Measurements from ENCODE around the gene ULK2.
"Not testable (repeated sequence)": the region's sequence is repeated elsewhere in the genome, so short reads cannot be mapped to it uniquely, and the experiment has no call there.

Gene ULK2

DNA sequence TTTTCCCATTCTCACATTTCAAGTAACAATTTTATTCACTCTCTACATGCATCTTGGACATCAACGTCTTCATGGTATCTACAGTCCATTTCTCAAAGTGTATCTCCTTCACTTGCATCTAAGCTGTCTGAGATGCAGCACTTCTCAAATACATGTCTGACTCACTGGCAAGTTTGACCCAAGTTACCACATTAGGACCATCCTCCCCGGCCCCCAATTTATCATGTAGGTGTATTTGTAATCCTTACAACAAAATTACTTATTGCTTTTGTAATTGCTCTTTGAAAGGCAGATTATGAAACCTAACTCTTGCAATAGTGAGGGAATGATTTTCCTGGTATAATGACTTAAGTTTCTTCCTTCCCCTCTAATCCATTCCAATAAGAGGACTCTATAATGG lies 28.9 kb upstream of the ULK2 start:
- no peak for DNase-seq (ENCODE audit: low read depth, low spot score)
- H3K9me3 ChIP-seq (ENCODE audit: control insufficient read depth, insufficient read depth, low read length), result no peaks in the 10 kb centered on the region
- no peaks in the 10 kb centered on the region for H3K36me3 ChIP-seq (ENCODE audit: control insufficient read depth, insufficient read depth, low read length)
- no CpG with 5 or more reads among the region's 2 CpGs for WGBS (ENCODE audit: insufficient coverage, insufficient read length)
- H3K27me3 ChIP-seq (ENCODE audit: control insufficient read depth, insufficient read depth, low read length), result no peaks in the 10 kb centered on the region
- H3K4me1 ChIP-seq (ENCODE audit: control insufficient read depth, insufficient read depth, low read length), result no peaks in the 10 kb centered on the region
- H3K4me3 ChIP-seq (ENCODE audit: low read length), result no peak overlapping the region
- no peak overlapping the region for H3K27ac ChIP-seq (ENCODE audit: low read length)

DNA sequence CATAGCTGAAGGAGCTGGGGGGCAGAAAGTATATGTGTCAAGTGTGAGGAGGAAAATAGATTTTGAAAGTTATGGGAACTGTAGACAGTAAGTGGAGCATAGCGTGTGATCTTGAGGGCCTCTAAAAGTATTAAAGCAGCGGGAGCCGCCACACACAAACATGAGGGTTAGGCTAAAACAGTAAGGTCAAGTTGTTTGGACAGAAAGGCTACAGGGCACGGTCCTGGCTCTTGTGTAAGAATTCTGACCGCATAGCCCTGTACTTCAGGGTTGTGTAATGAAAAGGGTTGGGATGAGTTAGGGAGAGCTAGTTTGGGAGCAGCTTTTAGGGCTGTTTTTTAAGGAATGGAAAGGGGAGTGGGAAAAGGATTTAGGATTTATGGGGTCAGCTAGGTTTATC lies 22.8 kb upstream of the ULK2 start:
- no CpG with 5 or more reads among the region's 5 CpGs for WGBS (ENCODE audit: insufficient coverage, insufficient read length)
- not testable (repeated sequence) for H3K9me3 ChIP-seq (ENCODE audit: control insufficient read depth, insufficient read depth, low read length); H3K27ac ChIP-seq (ENCODE audit: low read length); H3K27me3 ChIP-seq (ENCODE audit: control insufficient read depth, insufficient read depth, low read length); H3K4me3 ChIP-seq (ENCODE audit: low read length); DNase-seq (ENCODE audit: low read depth, low spot score); H3K4me1 ChIP-seq (ENCODE audit: control insufficient read depth, insufficient read depth, low read length); H3K36me3 ChIP-seq (ENCODE audit: control insufficient read depth, insufficient read depth, low read length)

DNA sequence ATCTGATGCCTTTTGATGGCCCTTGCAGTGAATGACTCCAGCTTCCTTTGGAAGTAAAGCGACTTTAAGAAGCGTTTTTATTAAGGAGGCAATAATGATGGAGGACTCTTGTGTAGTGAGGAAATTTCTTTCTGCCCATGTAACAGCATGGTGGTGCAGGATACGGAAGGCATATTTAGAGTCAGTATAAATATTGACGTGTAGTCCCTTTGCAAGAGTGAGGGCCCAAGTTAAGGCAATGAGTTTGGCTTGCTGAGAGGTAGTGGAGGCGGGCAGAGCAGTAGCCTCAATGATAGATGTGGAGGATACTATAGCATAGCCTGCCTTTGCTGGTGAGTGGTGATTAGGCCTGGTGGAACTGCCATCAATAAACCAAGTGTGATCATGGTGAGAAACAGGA lies 22.3 kb upstream of the ULK2 start:
- H3K36me3 ChIP-seq (ENCODE audit: control insufficient read depth, insufficient read depth, low read length); H3K27ac ChIP-seq (ENCODE audit: low read length); H3K9me3 ChIP-seq (ENCODE audit: control insufficient read depth, insufficient read depth, low read length); H3K27me3 ChIP-seq (ENCODE audit: control insufficient read depth, insufficient read depth, low read length); H3K4me3 ChIP-seq (ENCODE audit: low read length); DNase-seq (ENCODE audit: low read depth, low spot score); H3K4me1 ChIP-seq (ENCODE audit: control insufficient read depth, insufficient read depth, low read length): not testable (repeated sequence)
- no CpG with 5 or more reads among the region's 5 CpGs for WGBS (ENCODE audit: insufficient coverage, insufficient read length)

DNA sequence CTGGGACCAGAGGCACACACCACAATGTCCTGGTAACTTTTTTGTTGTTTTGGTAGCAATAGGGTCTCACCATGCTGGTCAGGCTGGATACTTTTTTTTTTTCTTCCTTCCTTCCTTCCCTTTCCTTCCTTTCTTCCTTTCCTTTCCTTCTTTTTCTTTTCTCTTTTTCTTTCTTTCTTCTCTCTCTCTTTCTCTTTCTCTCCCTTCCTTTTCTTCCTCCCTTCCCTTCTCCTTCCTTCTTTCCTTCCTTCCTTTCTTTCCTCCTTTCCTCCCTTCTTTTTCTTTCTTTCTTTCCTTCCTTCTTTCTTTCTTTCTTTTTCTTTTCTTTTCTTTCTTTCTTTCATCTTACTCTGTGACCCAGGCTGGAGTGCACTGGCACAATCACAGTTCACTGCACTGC lies 18.4 kb upstream of the ULK2 start:
- H3K27ac ChIP-seq (ENCODE audit: low read length), result no peak overlapping the region
- no peaks in the 10 kb centered on the region for H3K27me3 ChIP-seq (ENCODE audit: control insufficient read depth, insufficient read depth, low read length)
- no peak for DNase-seq (ENCODE audit: low read depth, low spot score)
- H3K36me3 ChIP-seq (ENCODE audit: control insufficient read depth, insufficient read depth, low read length), result no peaks in the 10 kb centered on the region
- no peak overlapping the region for H3K4me3 ChIP-seq (ENCODE audit: low read length)
- H3K4me1 ChIP-seq (ENCODE audit: control insufficient read depth, insufficient read depth, low read length), result no peaks in the 10 kb centered on the region
- no peaks in the 10 kb centered on the region for H3K9me3 ChIP-seq (ENCODE audit: control insufficient read depth, insufficient read depth, low read length)

DNA sequence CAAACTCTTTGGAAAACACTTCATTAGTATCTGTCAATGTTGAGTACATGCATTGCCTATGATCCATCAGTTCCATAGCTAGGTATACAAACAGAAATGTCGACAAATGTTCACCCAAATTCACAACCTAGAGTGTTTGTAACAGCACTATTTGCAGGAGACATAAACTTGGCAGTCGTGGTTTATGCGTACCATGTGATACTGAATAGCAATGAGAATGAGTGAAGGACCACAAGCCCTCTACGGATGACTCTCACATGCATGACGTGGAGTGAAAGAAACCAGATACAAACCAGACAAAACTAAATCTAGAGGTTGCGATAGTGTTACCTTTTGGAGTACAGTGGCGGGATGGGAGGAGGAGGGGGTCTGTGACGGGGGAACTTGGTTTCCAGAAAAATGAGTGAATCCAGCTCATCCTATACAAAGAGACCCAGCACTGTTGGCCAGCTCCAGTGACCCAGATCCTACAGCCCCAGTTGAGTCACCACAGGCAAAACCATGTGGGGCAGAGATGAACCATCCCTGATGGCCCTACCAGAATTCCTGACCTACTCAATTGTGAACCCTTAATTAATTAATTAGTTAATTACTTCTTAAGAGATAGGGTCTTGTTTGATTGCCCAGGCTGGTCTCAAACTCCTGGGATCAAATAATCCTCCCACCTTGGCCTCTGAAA lies 15.9 kb upstream of the ULK2 start:
- Histone ChIP-seq H3K9me3 (ENCODE audit: control insufficient read depth, insufficient read depth, low read length) (no peaks in the 10 kb centered on the region), H3K4me3 (ENCODE audit: low read length) (no peak overlapping the region), H3K4me1 (ENCODE audit: control insufficient read depth, insufficient read depth, low read length) (no peaks in the 10 kb centered on the region), H3K27me3 (ENCODE audit: control insufficient read depth, insufficient read depth, low read length) (no peaks in the 10 kb centered on the region), H3K36me3 (ENCODE audit: control insufficient read depth, insufficient read depth, low read length) (no peaks in the 10 kb centered on the region), H3K27ac (ENCODE audit: low read length) (no peak overlapping the region)
- no CpG with 5 or more reads among the region's 8 CpGs for WGBS (ENCODE audit: insufficient coverage, insufficient read length)
- no peak for DNase-seq (ENCODE audit: low read depth, low spot score)

DNA sequence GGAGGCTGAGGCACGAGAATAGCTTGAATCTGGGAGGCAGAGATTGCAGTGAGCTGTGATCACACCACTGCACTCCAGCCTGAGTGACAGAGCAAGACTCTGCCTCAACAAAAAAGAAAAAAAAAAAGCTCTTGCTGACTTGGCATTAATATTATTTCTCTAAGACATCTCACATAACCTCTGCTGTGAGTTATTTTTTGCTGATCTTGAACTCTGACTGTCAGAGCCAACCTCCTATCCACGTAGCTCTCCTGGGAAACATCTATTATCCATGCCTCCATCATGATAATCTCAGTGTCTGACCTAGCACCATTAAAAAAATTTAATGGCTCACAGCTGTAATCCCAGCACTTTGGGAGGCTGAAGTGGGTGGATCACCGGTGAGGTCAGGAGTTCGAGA lies 12.7 kb upstream of the ULK2 start:
- H3K4me3 ChIP-seq (ENCODE audit: low read length), result no peak overlapping the region
- DNase-seq (ENCODE audit: low read depth, low spot score), result no peak
- H3K27me3 ChIP-seq (ENCODE audit: control insufficient read depth, insufficient read depth, low read length), result no peaks in the 10 kb centered on the region
- no peaks in the 10 kb centered on the region for H3K4me1 ChIP-seq (ENCODE audit: control insufficient read depth, insufficient read depth, low read length)
- H3K36me3 ChIP-seq (ENCODE audit: control insufficient read depth, insufficient read depth, low read length), result no peaks in the 10 kb centered on the region
- H3K9me3 ChIP-seq (ENCODE audit: control insufficient read depth, insufficient read depth, low read length), result no peaks in the 10 kb centered on the region
- no peak overlapping the region for H3K27ac ChIP-seq (ENCODE audit: low read length)
- no CpG with 5 or more reads among the region's 4 CpGs for WGBS (ENCODE audit: insufficient coverage, insufficient read length)

DNA sequence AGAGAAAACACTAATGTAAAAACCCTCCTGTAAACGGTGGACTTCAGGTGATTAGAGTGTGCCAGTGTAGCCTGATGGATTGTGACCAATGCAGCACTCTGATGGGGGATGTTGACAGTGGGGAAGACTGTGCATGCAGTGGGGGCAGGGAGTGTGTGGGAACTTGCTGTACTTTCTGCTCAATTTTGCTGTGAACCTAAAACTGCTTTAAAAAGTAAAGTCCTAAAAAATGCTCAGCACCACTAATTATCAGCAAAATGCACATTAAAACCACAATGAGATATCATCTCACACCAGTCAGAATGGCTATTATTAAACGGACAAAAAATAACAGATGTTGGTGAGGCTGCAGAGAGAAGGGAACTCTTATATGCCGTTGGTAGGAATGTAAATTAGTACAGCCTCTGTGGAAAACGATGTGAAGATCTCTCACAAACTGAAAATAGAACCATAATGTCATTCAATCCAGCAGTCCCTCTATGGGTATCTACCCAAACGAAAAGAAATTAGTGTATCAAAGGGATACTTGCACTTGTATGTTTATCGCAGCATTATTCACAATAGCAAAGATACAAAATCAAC lies 9.7 kb upstream of the ULK2 start:
- no peak for DNase-seq (ENCODE audit: low read depth, low spot score)
- H3K36me3 ChIP-seq (ENCODE audit: control insufficient read depth, insufficient read depth, low read length), result no peaks in the 10 kb centered on the region
- no CpG with 5 or more reads among the region's 6 CpGs for WGBS (ENCODE audit: insufficient coverage, insufficient read length)
- H3K9me3 ChIP-seq (ENCODE audit: control insufficient read depth, insufficient read depth, low read length), result no peaks in the 10 kb centered on the region
- H3K4me1 ChIP-seq (ENCODE audit: control insufficient read depth, insufficient read depth, low read length), result no peaks in the 10 kb centered on the region
- H3K27me3 ChIP-seq (ENCODE audit: control insufficient read depth, insufficient read depth, low read length), result no peaks in the 10 kb centered on the region
- H3K27ac ChIP-seq (ENCODE audit: low read length), result no peak overlapping the region
- H3K4me3 ChIP-seq (ENCODE audit: low read length), result no peak overlapping the region

DNA sequence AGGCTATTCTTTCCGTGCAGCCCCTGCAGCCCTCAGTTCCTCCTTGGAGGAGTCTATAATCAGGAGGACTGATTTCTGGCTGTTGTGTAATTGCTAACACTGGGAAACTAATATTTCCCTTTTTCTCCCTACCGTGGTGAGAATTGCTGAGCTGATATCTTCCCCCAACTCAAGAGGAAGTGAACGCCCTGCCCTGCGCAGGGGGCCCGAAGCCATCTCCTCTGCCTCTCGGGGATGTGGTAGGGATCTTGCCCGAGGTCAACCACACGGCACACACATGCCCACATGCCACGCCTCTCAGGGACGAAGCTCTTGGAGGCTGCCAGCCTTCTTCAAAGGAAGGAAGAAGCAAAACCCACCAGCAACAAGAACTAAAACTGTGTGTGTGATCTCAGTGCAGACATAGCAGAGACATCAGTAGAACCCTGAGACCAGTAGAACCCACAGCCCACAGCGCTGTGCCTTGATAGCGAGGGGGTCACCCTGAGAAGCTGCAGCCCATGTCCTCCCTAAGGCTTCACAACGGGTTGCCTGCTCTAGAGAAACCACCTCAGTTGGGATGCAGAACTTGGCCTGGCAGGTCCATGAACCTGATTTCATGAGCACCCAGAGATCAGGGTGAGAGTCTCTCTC lies 8.9 kb upstream of the ULK2 start:
- no peak for DNase-seq (ENCODE audit: low read depth, low spot score)
- Histone ChIP-seq H3K27me3 (ENCODE audit: control insufficient read depth, insufficient read depth, low read length) (no peaks in the 10 kb centered on the region), H3K4me1 (ENCODE audit: control insufficient read depth, insufficient read depth, low read length) (no peaks in the 10 kb centered on the region), H3K4me3 (ENCODE audit: low read length) (no peak overlapping the region), H3K9me3 (ENCODE audit: control insufficient read depth, insufficient read depth, low read length) (no peaks in the 10 kb centered on the region), H3K36me3 (ENCODE audit: control insufficient read depth, insufficient read depth, low read length) (no peaks in the 10 kb centered on the region), H3K27ac (ENCODE audit: low read length) (no peak overlapping the region)
- WGBS (ENCODE audit: insufficient coverage, insufficient read length), result no CpG with 5 or more reads among the region's 13 CpGs

DNA sequence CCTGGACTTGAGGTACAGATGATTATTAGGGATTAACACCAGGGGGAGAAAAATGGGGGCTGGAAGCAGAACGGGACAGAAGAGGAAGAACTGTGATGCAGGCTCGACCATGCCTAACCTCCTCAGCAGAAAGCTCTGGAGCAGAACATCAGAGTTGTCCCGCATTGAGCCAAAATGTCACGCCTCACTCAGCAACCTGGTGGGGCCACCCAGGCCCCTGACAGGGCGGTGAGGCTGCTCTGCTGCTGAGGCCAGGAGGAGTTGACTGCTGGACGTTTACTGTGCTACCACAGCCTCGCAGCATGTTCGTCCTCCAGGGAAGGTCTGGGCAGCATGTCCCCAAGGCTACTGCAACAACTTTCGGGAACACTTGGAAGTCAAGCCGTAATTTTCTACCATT lies 6.5 kb upstream of the ULK2 start:
- no peaks in the 10 kb centered on the region for H3K4me1 ChIP-seq (ENCODE audit: control insufficient read depth, insufficient read depth, low read length)
- H3K9me3 ChIP-seq (ENCODE audit: control insufficient read depth, insufficient read depth, low read length), result no peaks in the 10 kb centered on the region
- H3K27me3 ChIP-seq (ENCODE audit: control insufficient read depth, insufficient read depth, low read length), result no peaks in the 10 kb centered on the region
- H3K27ac ChIP-seq (ENCODE audit: low read length), result no peak overlapping the region
- no CpG with 5 or more reads among the region's 10 CpGs for WGBS (ENCODE audit: insufficient coverage, insufficient read length)
- no peak overlapping the region for H3K4me3 ChIP-seq (ENCODE audit: low read length)
- no peak for DNase-seq (ENCODE audit: low read depth, low spot score)
- H3K36me3 ChIP-seq (ENCODE audit: control insufficient read depth, insufficient read depth, low read length), result no peaks in the 10 kb centered on the region

DNA sequence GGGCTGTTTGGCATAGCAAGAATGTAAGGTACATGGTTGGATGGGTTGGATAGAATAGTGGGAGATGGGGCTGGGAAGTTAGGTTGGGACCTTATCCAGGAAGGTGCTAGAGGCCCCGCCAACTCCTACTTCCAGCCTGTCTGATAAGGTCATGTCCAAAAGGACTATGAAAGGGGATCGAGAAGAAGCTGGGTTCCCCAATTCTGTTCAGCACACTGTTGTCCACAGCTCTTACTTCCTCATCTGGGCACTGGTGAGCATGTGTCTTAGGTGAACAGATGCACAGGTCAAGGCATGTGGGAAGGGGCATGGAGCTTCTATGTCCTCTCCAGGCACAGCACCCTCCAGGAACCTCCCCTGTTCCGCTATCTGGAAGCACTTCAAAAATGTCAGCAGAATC lies 5.6 kb upstream of the ULK2 start:
- Histone ChIP-seq H3K27ac (ENCODE audit: low read length) (no peak overlapping the region), H3K4me1 (ENCODE audit: control insufficient read depth, insufficient read depth, low read length) (no peaks in the 10 kb centered on the region), H3K36me3 (ENCODE audit: control insufficient read depth, insufficient read depth, low read length) (no peaks in the 10 kb centered on the region), H3K4me3 (ENCODE audit: low read length) (no peak overlapping the region), H3K9me3 (ENCODE audit: control insufficient read depth, insufficient read depth, low read length) (no peaks in the 10 kb centered on the region), H3K27me3 (ENCODE audit: control insufficient read depth, insufficient read depth, low read length) (peaks cover 4% of the 10 kb centered on the region; the same call in 1 of the 2 replicates)
- no peak for DNase-seq (ENCODE audit: low read depth, low spot score)
- no CpG with 5 or more reads among the region's 3 CpGs for WGBS (ENCODE audit: insufficient coverage, insufficient read length)

DNA sequence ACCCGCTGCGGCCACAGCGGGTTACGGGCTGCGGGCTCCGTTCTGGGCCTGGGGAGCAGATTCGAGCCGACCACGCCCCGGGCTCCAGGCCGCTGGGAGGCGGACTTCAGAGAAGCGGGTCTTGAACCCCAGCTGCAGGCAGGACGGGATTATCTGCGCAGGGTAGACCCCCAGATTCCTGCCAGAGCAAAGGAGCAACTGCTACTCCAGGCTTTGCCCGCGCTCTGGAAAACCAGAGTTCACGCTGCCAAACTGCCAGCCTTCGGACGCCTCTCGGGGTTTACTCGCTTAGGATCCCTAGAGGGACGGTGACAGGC lies 301 bp upstream of the ULK2 start:
- Histone ChIP-seq H3K4me3 (ENCODE audit: low read length) (peak overlapping the region; percentile 72; the same call in 1 of the 2 replicates), H3K4me1 (ENCODE audit: control insufficient read depth, insufficient read depth, low read length) (no peaks in the 10 kb centered on the region), H3K27ac (ENCODE audit: low read length) (no peak overlapping the region), H3K9me3 (ENCODE audit: control insufficient read depth, insufficient read depth, low read length) (no peaks in the 10 kb centered on the region), H3K36me3 (ENCODE audit: control insufficient read depth, insufficient read depth, low read length) (no peaks in the 10 kb centered on the region), H3K27me3 (ENCODE audit: control insufficient read depth, insufficient read depth, low read length) (peaks cover 7% of the 10 kb centered on the region; the same call in 1 of the 2 replicates)
- no peak for DNase-seq (ENCODE audit: low read depth, low spot score)
- no CpG with 5 or more reads among the region's 23 CpGs for WGBS (ENCODE audit: insufficient coverage, insufficient read length)
